ENCODE measurements around the gene PMF1.
A peak's percentile ranks its signal among the peaks of the same experiment; 100 is the strongest.

Gene PMF1

GRCh38 chr1:156276532-156276931, 63.7 kb downstream of the PMF1 start:
- no peak for DNase-seq

- no peak for DNase-seq
Observed at GRCh38 chr1:156276966-156277381, 64.2 kb downstream of the PMF1 start.

- DNase-seq, result no peak
Observed at GRCh38 chr1:156279837-156280236, 67.0 kb downstream of the PMF1 start.

DNA sequence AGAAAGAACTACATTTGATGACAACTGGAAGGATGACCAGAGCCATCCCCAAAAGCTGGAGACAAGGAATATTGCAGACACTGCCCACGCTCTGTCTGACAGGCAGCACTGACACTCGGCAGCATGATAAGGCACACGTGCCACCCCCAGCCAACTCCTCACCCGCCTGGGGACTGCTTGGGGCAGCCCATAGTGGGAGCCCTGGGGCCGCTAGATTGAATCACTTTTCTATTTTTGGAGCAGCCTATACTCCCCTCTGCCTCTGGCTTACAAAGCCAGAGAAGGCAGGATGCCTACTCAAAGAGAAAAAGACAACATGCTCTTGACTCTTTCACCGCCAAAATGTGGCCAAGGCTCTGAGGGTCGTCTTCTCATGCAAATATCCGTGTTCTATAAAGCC, 68.5 kb downstream of the PMF1 start:
- DNase-seq, result peak; percentile 36 to 53

GRCh38 chr1:156281693-156282478, 69.1 kb downstream of the PMF1 start:
- peak in 1 of 2 experiments; percentile 10 for DNase-seq

DNA sequence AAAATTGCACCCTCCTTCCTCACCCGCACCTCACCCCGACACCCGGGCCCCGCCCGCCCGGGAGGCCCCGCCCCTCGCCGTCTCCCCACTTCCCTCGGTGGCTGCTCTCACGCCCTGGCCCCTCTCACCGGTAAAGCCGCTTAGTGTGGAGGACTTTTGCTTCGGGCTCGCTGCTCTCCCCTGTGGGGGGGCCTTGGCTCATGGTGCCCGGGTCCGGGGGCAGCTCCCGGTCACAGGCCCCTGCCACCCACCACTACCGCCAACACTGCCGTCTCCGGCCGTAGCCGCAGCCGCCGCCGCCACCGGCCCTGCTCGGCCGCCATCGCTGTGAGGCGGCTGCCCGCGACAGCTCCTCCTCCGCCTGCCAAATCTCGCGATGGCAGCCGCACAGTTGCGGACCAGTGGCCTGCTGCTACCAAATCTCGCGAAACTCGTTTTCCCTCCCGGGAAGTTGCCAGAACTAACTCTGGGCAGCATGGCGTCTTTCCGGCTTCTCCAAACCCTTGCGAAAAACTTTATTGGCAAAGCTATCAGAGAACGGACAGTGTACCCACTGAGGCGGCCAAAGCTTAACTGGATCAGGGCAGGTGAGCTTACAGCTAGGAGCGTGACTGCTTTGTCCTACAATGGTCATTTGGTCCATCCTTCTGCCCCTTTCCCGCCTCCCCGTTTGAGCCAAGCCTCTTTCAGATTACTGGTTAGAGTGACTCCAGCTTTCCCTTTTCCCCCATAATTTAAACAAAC, 69.8 kb downstream of the PMF1 start, which contains the start of gene SMG5:
SMG5 (minus strand) TSS at position 347 of the 744 bp plus-strand sequence; CDS start at position 202, 145 bp downstream.
- peak; percentile 92 to 96 for DNase-seq

DNA sequence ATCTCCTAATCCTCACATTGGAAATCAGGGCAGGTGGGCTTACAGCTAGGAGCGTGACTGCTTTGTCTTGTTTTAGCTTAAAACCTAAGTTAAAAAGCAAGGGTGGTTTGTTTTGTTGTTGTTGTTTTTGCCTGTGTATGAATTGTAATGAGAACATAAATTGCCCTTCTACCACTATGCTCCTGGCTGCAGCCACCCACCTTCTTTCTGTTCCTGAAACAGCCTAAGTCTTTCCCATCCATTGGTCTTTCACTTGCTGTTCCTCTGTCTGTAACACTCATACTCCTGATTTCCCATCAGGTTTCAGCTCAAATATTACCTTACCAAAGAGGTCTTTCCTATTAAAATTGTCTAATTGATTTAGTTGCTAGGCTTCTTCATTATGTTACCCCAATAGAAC, 70.7 kb downstream of the PMF1 start:
- DNase-seq, result no peak

DNA sequence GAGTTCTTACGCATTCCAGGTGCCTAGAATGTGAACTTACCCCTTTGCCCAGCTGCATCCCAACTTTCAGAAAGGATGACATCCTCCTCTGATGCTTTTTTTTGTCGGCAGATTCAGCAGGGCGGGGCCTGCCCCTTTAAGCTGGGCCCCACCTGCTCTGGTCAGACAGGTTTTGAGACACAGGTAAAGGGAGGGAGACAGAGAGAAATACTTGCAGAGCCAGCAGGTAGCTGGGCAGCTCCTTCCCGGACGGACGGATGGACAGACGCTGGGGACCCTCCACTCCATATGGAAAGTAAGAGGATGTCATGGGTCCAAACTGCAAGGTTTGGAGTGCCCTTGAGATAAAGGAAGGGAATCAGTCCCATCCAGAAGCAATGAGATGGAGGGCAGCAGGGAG, 71.3 kb downstream of the PMF1 start, which contains the start of gene TMEM79:
TMEM79 (plus strand) TSS at position 214 of the 400 bp plus-strand sequence. CDS start 902 bp downstream, outside the sequence.
- no peak for DNase-seq

DNA sequence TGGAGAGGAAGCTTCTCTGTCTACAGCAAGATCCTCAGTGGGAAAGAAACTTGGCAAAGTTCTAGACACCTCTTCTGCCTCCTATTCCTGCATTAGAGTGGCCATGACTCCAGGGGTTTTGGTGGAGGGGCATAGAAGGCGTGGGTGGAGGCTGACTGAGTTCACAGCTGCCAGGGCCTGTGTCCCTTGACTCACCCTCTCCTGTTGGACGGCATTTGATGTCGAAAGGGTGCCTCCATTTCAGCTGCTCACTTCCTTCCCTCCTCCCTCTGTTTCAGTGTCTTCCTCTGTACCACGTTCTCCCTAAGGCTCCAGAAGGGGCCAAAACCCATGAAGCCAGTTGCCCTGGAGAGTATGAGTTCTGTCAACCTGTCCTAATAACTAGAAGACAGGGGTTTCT, 72.0 kb downstream of the PMF1 start:
- DNase-seq, result no peak

- DNase-seq, result no peak
Observed at GRCh38 chr1:156285437-156285836, 72.6 kb downstream of the PMF1 start.

GRCh38 chr1:156286061-156286460, 73.3 kb downstream of the PMF1 start:
- DNase-seq, result no peak

Measured in stimulated activated CD4-positive, alpha-beta T cell treated with anti-CD3 and anti-CD28 coated beads, Interleukin-4, amount 100 ng/mL, for 4 hours (primary cell).